Stimulated activated CD4-positive, alpha-beta T cell treated with anti-CD3 and anti-CD28 coated beads, Interleukin-1b, Interleukin-23, amount 100 ng/mL, for 24 hours (primary cell): ENCODE data around the gene DNAJB14.

ENCODE experiments used
- DNase-seq, 4 experiments: peaks; one replicate each; pipeline ENCODE4 v3.0.0-alpha.2; 2020; ENCODE audit warnings: low read depth in 4 of 4, low spot score in 1 of 4

DNAJB14 gene

DNA sequence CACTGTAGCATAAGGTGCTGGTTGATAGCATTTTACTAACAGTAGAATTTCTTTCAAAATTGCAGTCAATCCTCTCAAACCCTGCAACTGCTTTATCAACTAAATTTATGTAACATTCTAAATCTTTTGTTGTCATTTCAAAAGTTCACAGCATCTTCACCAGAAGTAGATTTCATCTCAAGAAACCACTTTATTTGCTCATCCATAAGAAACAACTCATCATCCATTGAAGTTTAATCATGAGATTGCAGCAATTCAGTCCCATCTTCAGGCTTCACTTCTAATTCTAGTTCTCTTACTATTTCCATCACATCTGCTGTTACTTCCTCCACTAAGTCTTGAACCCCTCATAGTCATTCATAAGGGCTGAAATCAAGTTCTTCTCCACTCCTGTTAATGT, 73.8 kb downstream of the DNAJB14 start:
- DNase-seq: no peak

- DNase-seq: no peak
Observed at GRCh38 chr4:99868126-99868596, 78.3 kb downstream of the DNAJB14 start.

GRCh38 chr4:99863804-99864203, 82.6 kb downstream of the DNAJB14 start:
- DNase-seq: no peak

DNA sequence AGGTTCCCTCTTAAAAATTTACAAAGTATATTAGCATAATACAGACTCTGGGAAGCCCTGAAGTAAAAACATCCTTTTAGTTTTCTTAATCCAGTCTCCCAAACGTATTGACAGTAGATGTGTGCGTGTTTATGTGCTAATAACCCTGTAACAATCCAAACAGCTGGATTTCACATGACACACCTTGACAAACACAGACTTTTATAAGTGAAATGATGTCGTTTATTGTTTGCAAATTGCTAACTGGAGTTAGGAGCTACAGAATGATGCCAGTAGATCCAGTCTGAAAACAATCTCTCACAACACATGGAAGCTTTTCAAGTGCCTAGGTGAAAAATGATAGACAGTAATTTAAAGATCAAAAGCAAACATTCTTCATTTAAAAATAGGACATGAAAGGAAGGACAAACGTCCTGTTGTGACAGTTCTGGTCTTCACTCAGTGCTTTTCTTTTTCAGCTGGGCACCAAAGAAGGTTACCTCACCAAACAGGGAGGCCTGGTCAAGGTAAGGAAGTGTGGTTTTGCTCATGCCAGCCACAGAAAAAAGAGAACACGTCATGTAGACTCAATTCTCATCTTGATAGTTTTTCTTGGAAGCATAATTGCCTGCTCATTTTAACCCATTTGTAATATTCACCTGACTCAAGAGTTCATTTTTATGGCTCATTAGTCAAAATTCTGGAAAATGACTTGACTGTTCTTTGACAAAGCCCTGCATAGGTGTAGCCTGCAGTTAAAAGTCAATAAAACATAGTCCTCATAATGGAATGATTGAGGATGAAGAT, 85.1 kb downstream of the DNAJB14 start:
- no peak for DNase-seq

- DNase-seq: no peak
Observed at GRCh38 chr4:99860521-99860920, 85.9 kb downstream of the DNAJB14 start.

GRCh38 chr4:99859618-99860017, 86.8 kb downstream of the DNAJB14 start:
- no peak for DNase-seq

DNA sequence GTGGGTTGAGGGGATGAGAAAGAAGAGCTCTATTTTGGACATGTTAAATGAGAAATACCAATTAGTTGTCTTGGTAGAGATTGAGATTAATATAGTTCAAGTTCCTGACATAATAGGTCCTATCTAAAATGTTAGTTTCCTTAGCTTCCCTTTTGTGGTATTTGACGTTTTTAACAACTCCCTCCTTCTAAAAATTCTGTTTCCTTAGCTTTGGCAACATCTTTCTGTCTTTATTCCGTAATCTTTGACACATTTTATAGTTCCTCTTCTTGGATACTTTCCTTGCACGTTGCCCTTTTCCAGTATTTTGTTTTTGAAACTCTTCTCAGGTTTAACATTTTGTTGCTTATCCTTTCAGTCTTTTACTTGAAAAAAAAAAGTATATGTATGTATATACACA, 89.1 kb downstream of the DNAJB14 start:
- DNase-seq: no peak

DNA sequence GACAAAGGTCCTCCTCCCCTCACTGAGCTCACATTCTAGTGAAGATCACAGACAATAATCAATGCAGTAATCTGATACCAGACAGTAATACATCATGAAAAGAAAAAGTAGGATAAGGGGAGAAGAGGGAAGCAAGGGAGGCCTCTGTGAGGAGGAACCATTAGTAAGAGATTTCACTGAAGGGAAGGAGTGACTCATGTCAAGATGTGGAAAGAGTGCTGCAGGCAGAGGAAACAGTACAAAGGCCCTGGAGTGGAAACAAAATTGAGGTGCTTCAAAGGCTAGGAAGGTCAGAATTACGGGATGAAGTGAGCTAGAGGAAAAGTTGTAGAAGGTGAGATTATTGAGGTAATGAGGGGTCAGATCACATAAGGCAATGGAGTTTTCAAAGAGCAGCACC, 90.3 kb downstream of the DNAJB14 start:
- DNase-seq: no peak

DNA sequence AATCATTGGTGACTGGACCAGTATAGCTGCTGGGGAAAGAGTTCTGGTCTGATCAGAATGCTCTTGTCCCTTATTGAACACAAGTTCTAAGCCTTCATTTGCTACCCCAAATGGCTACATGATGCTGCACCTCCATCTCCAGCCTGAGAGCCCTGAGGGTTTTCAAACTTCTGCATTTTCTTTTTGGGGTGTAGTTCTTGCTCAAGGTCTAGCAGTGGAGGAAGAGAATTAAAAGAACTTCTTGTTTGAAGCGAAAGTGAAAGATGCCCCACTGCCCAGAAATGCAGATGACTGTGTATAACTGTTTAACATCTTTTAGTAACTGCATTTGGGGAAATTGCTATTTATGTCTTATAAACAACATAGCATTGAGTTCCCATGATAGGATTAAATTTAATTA, 90.7 kb downstream of the DNAJB14 start:
- DNase-seq: no peak

- DNase-seq: no peak
Observed at GRCh38 chr4:99853999-99854398, 92.4 kb downstream of the DNAJB14 start.

GRCh38 chr4:99853190-99853589, 93.2 kb downstream of the DNAJB14 start:
- DNase-seq: no peak

DNA sequence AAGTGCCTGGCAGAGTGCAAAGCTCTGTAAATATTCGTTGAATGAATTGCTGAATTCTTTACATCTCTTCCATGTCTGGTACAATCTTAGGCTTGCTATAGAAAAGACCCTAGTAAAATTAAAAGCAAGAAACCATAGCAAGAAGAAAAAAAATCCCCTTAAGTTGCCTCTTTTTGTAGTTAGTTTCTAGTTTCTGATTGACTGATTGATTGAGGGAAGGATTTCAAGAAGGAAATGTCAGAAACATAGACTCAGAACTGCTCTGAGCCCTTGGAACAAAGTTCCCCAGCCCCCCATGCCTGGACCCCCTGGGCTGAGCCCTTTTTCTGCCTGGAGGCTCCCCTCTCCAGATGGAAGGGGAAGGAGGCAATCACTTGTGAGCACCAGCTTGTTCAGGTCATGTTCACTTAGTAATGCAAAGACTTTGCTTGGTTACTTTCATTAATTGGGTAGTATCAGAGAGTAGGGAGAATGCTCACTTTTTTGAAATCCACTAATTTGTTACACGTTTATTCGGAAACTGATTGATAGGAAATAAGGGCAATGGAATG, 94.1 kb downstream of the DNAJB14 start:
- no peak for DNase-seq

- no peak for DNase-seq
Observed at GRCh38 chr4:99848591-99849001, 97.8 kb downstream of the DNAJB14 start.

DNA sequence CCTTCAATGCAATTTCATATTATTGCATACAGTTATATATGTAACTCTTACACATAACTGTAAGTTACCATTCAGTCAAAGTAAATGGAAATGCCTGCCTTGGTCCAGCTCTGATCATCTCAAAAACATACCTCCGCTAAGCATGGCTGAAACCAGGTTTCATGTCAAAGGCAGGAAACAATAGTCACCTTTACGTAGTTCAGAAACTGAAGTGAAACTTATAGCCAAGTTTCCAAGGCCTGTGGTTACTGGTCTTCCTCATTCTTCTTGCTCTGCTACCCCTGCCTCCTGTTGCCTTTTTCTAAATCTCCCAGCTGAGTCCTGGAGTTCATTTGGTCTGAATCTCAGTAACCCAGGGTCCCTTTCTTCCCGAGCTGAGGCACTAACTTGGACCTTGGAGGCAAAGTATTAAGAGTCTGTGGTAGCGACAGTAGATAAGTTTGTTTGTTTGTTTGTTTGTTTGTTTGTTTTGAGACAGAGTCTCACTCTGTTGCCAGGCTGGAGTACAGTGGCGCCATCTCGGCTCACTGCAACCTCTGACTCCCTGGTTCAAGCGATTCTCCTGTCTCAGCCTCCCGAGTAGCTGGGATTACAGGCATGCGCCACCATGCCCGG, 98.9 kb downstream of the DNAJB14 start:
- no peak for DNase-seq

GRCh38 chr4:99846891-99847290, 99.5 kb downstream of the DNAJB14 start:
- no peak for DNase-seq
